ENCODE results near the gene PHYKPL.

The PHYKPL gene

DNA sequence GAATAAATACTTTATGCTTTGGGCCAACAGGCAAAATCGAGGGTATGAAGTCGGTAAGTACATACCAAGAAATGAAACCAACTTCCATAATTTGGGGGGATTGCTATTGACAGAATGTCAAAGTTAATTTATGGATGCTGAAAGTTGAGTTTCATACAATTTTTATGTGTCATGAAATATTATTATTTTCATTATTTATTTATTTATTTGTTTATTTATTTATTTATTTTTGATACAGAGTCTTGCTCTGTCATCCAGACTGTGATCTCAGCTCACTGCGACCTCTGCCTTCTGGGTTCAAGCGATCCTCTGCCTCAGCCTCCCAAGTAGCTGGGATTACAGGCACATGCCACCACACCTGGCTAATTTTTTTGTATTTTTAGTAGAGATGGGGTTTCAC is 40.9 kb downstream of the PHYKPL start:
- no peak for DNase-seq (ENCODE audit: low read depth in 3 of 3)

DNA sequence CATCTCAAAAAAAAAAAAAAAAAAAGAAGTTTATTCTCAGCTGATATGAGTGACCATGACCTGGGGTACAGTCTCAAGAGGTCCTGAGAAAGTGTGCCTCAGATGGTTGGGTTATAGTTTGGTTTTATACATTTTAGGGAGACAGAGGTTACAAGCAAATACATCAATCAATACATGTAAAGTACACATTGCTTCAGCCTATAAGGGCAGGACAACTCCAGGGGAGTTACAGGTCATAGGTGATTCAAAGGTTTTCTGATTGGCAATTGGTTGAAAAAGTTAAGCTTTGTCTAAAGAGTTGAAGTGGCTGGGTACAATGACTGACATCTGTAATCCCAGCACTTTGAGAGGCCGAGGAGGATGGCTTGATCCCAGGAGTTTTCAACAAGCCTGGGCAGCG is 43.2 kb downstream of the PHYKPL start:
- DNase-seq (ENCODE audit: low read depth in 3 of 3) = no peak

- DNase-seq (ENCODE audit: low read depth in 3 of 3) = no peak
Observed at GRCh38 chr5:178187014-178187413, 45.6 kb downstream of the PHYKPL start, which contains the start of gene GMCL2. Gene GMCL2 (minus strand): TSS chr5:178187371. CDS start chr5:178187299, 72 bp downstream.

- DNase-seq (ENCODE audit: low read depth in 3 of 3) = no peak
Observed at GRCh38 chr5:178186427-178186826, 46.2 kb downstream of the PHYKPL start.

- DNase-seq (ENCODE audit: low read depth in 3 of 3) = no peak
Observed at GRCh38 chr5:178182158-178182876, 50.3 kb downstream of the PHYKPL start.

- no peak for DNase-seq (ENCODE audit: low read depth in 3 of 3)
Observed at GRCh38 chr5:178180141-178180863, 52.3 kb downstream of the PHYKPL start.

DNA sequence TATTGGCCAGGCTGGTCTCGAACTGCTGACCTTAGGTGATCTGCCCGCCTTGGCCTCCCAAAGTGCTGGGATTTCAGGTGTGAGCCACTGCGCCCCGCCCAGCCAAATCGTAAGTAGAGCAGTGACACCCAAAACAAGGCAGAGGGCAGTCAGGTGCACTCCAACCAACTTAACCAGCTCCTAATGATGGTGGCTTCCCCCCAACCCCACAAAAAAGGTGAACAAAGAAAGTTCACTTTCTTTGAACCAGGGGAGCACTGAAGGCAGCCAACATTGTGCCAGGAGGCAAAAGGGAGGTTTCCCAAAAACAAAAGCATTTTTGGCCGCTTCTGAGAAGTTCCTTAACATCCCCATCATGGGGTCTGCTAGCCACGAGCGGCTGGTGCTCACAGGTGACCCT is 55.0 kb downstream of the PHYKPL start:
- no peak for DNase-seq (ENCODE audit: low read depth in 3 of 3)

DNA sequence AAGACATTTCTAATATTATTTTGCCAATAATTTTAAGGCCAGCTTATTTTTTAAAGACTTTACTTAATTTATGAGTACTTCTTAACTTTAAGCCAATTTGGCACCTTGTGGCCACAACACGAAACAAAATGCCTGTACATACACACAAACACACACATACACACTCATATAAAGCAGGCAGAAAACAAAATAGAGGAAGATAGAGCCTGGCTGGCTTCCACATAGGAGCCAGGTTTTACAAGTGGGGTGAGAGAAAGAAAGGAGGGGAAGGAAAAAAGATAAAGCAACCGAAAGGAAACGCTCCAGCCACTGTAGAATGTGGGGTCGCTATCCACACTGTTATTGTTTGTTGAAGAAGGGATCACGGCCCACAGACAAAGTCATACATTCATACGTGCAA is 55.8 kb downstream of the PHYKPL start:
- no peak for DNase-seq (ENCODE audit: low read depth in 3 of 3)

DNA sequence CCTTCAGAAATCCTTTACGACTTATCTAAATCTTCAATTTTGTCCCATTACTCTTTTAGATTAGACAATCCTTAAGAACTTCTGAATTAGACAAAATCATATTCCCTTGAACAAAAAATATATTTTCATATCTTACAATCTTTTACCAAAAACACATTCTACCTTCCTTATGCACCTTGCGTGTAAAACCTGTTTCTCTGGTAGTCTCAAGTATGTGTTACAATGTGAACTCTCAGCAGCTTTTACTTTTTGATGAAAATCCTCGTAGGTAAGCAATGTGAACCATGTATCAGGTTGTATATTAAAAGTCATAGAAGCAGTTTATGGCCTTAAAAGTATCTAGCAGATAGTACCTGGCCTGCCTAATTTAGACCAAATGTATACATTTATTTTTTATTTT is 58.1 kb downstream of the PHYKPL start:
- no peak for DNase-seq (ENCODE audit: low read depth in 3 of 3)

- no peak for DNase-seq (ENCODE audit: low read depth in 3 of 3)
Observed at GRCh38 chr5:178170455-178170854, 62.1 kb downstream of the PHYKPL start.

- no peak for DNase-seq (ENCODE audit: low read depth in 3 of 3)
Observed at GRCh38 chr5:178165581-178165980, 67.0 kb downstream of the PHYKPL start.

GRCh38 chr5:178163772-178164735 is 68.5 kb downstream of the PHYKPL start:
- DNase-seq (ENCODE audit: low read depth in 3 of 3) = peak; percentile 88 to 92 (median 91)

- no peak for DNase-seq (ENCODE audit: low read depth in 3 of 3)
Observed at GRCh38 chr5:178162481-178162880, 70.1 kb downstream of the PHYKPL start.

- no peak for DNase-seq (ENCODE audit: low read depth in 3 of 3)
Observed at GRCh38 chr5:178160176-178160575, 72.4 kb downstream of the PHYKPL start.

All from stimulated activated CD4-positive, alpha-beta T cell treated with anti-CD3 and anti-CD28 coated beads, TNF-alpha, amount 100 ng/mL, for 4 hours (primary cell).